Fibroblast of lung (primary cell): Measurements from ENCODE around the gene TMEM8B.

Source experiments
- EZH2 ChIP-seq: IDR thresholded peaks from 2 replicates; pipeline ENCODE4 v1.5.1; 2012; ENCODE audit warnings: low read length, control low read depth, mild to moderate bottlenecking; ENCODE audit errors: missing control alignments
- TF ChIP-seq, protein P1 (sequence below), 2 donors: IDR thresholded peaks in 1 of 2; conservative IDR thresholded peaks in 1 of 2; 1 replicate in 1 of 2; 2 replicates in 1 of 2; pipeline ENCODE4 v1.5.1; 2011 to 2012; ENCODE audit warnings: low read length in 2 of 2, control low read depth in 1 of 2, inconsistent platforms in 1 of 2, low read depth in 1 of 2, mild to moderate bottlenecking in 1 of 2

DNA sequence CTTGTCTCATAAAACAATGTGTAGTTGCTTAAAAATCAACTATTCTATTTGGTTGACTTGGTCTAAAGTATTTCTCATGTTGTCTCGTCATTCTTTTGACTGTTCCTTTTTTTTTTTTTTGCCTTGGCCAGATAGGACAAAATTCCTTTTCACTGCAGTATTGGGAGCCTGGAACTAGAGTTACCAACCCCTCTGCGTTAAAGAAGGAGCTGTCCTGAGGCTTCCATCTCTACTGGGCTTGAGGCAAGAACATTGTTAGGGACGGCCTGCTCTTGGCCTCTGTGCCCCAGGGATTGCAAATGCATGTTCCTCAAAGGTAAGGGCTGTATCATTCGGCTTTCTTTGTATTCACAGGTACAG lies 39.0 kb upstream of the TMEM8B start:
- TF ChIP-seq, protein P1, sequence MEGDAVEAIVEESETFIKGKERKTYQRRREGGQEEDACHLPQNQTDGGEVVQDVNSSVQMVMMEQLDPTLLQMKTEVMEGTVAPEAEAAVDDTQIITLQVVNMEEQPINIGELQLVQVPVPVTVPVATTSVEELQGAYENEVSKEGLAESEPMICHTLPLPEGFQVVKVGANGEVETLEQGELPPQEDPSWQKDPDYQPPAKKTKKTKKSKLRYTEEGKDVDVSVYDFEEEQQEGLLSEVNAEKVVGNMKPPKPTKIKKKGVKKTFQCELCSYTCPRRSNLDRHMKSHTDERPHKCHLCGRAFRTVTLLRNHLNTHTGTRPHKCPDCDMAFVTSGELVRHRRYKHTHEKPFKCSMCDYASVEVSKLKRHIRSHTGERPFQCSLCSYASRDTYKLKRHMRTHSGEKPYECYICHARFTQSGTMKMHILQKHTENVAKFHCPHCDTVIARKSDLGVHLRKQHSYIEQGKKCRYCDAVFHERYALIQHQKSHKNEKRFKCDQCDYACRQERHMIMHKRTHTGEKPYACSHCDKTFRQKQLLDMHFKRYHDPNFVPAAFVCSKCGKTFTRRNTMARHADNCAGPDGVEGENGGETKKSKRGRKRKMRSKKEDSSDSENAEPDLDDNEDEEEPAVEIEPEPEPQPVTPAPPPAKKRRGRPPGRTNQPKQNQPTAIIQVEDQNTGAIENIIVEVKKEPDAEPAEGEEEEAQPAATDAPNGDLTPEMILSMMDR (conservative IDR thresholded peaks at IDR 0.05 in 1 of 2, IDR thresholded peaks at IDR 0.05 in 1 of 2; ENCODE audit: low read depth in 1 of 2, low read length in 2 of 2), result no peak
- no peak for TF ChIP-seq EZH2
